Transverse colon (tissue), 4 donors: ENCODE results near the gene UCK2. TPM values are rescaled to one million over a fixed set of nuclear protein-coding genes. Genes with fewer than 3 reads are reported as not detected.
"Not testable (repeated sequence)": the region's sequence is repeated elsewhere in the genome, so short reads cannot be mapped to it uniquely, and the experiment has no call there.

Experiments
- DNase-seq: peaks from one replicate; pipeline ENCODE4 v3.0.0-alpha.2; 2019
- H3K27ac ChIP-seq, 4 donors: fragments of 200-600 bp; sonication (generic); 2 replicates each; pipeline ENCODE4 v1.5.1; 2016 to 2018; ENCODE audit warnings: inconsistent platforms in 4 of 4
- H3K27me3 ChIP-seq: fragments of 200-600 bp; sonication (generic); 2 replicates; pipeline ENCODE4 v1.5.1; 2017; ENCODE audit warnings: inconsistent platforms
- H3K36me3 ChIP-seq, 4 donors: fragments of 200-600 bp; sonication (generic); 2 replicates each; pipeline ENCODE4 v1.5.1; 2017 to 2019; ENCODE audit warnings: inconsistent platforms in 4 of 4
- H3K4me1 ChIP-seq, 4 donors: fragments of 200-600 bp; sonication (generic); 2 replicates each; pipeline ENCODE4 v1.5.1; 2017 to 2020; ENCODE audit warnings: inconsistent platforms in 4 of 4
- H3K4me3 ChIP-seq, 4 donors: fragments of 200-600 bp; sonication (generic); 1 replicate in 1 of 4; 2 replicates in 3 of 4; pipeline versions ENCODE4 v1.5.1 to v1.6.1; 2017 to 2019; ENCODE audit warnings: inconsistent platforms in 4 of 4
- H3K9me3 ChIP-seq, 2 donors: fragments of 200-600 bp; sonication (generic); 2 replicates each; pipeline ENCODE4 v1.5.1; 2017 to 2019; ENCODE audit warnings: inconsistent platforms in 2 of 2
- EP300 ChIP-seq: sonication (generic); formaldehyde crosslinking; IDR thresholded peaks from one replicate; pipeline ENCODE4 v1.6.1; 2017; ENCODE audit warnings: antibody characterized with exemption, low read depth
- POLR2A ChIP-seq: fragments of 450-650 bp; IDR thresholded peaks from one replicate; pipeline ENCODE4 v1.6.1; 2016; ENCODE audit warnings: antibody characterized with exemption, mild to moderate bottlenecking, moderate library complexity
- POLR2AphosphoS5 ChIP-seq, 3 donors: sonication (generic); formaldehyde crosslinking; IDR thresholded peaks; one replicate each; pipeline ENCODE4 v1.6.1; 2016; ENCODE audit warnings: antibody characterized with exemption in 3 of 3
- WGBS, 2 donors: methylation state at CpG; one replicate each; pipeline ENCODE4 v1.1.5; 2018; ENCODE audit warnings: low coverage in 1 of 2; 5-methylcytosine and 5-hydroxymethylcytosine counted together
- in situ Hi-C, 4 donors: fragments of 200-750 bp; cut with MboI; loops; one replicate each; pipeline versions ENCODE4 v1.15.0 to v1.15.1; 2017; ENCODE audit warnings: low sequenced_read_pairs in 3 of 4, low pct_ligation_motif_present in 1 of 4, low pct_unique_long_range_greater_than_20kb in 1 of 4
- intact Hi-C: fragments of 100-400 bp; cut with DNase I; formaldehyde crosslinking; loops from one replicate; pipeline ENCODE4 v1.15.1; 2023; ENCODE audit warnings: low total_unique reads
- total RNA-seq, 4 donors: library from RNA; depleted of rRNA; stranded (reverse); fragments of >200 nt; gene quantifications; one replicate each; pipeline ENCODE4 v1.1.0, GENCODE V29; 2016
- TF ChIP-seq, protein P1 (sequence below), 5 experiments: fragments of 200-600 bp in 3 of 5; fragments of 450-650 bp in 2 of 5; sonication (generic) in 3 of 5; IDR thresholded peaks; 1 replicate in 2 of 5; 2 replicates in 3 of 5; pipeline ENCODE4 v1.5.1; 2016 to 2017; ENCODE audit warnings: antibody characterized with exemption in 5 of 5, inconsistent platforms in 3 of 5, mild to moderate bottlenecking in 2 of 5, moderate library complexity in 1 of 5

Gene UCK2
- 10 to 100 TPM; 18.9 to 96.5 (median 69.7) TPM for total RNA-seq

DNA sequence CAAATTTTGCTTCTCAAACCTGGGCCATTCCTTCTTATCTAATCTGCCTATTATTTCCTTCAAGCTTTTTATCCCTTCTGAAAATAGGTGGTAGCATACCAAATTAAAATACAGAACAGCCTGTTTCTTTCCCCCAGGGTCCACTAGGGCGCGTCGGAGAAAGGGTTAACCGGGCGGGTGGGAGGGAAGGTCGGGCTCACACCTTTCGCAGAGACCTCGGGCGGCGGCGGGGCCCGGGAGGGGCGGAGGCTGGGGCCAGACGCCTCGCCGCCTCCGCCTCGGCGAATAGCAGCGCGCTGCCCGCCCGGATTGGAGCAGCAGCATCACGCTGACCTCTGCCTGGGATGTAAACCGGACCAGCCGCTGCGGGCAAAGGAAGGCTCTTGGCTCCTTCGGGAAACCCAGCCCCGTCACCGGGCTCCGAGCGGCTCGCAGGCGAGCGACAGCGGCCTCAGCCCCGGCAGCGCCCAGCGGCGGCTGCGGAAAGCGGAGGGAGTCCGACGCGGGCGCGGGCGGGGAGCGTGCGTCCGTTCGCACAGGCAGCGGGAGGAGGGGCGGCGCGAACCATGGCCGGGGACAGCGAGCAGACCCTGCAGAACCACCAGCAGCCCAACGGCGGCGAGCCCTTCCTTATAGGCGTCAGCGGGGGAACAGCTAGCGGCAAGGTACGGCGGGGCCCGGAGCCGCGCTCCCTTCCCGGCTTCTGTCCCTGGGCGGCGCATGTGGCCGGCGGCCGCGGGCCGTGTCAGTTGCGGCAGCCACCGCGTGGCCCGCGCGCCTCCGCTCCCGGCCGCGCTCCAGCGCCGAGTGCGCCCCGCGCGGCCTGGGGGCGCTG, at the start of gene UCK2:
Gene UCK2 (plus strand): TSS at position 347 of the 835 bp plus-strand sequence. CDS start 220 bp downstream, at position 567.
- peak; percentile 87 for DNase-seq
- Histone ChIP-seq H3K27ac (peak within 1 kb of the TSS; percentile 92 to 97 (median 96)), H3K4me1 (peaks cover 6 to 18% (median 14%) of the 10 kb centered on the region in 4 donors), H3K27me3 (no peaks in the 10 kb centered on the region), H3K9me3 (no peaks in the 10 kb centered on the region), H3K4me3 (peak within 1 kb of the TSS; percentile 64 to 94 (median 84)), H3K36me3 (no peaks in the 10 kb centered on the region)
- WGBS, 2 donors: 0% methylated on average over 5 to 48 of the region's 94 CpGs
- intact Hi-C loops (loop anchor here (10.0 kb wide), 1 partner anchor 87 kb away; no protein-coding TSS in a partner anchor), in situ Hi-C loops (no loop called here)
- TF ChIP-seq POLR2A (peak; percentile 68), EP300 (no peak), POLR2AphosphoS5 (IDR thresholded peaks at IDR 0.05) (peak; percentile 70 to 79 (median 73))
- TF ChIP-seq, protein P1, sequence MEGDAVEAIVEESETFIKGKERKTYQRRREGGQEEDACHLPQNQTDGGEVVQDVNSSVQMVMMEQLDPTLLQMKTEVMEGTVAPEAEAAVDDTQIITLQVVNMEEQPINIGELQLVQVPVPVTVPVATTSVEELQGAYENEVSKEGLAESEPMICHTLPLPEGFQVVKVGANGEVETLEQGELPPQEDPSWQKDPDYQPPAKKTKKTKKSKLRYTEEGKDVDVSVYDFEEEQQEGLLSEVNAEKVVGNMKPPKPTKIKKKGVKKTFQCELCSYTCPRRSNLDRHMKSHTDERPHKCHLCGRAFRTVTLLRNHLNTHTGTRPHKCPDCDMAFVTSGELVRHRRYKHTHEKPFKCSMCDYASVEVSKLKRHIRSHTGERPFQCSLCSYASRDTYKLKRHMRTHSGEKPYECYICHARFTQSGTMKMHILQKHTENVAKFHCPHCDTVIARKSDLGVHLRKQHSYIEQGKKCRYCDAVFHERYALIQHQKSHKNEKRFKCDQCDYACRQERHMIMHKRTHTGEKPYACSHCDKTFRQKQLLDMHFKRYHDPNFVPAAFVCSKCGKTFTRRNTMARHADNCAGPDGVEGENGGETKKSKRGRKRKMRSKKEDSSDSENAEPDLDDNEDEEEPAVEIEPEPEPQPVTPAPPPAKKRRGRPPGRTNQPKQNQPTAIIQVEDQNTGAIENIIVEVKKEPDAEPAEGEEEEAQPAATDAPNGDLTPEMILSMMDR (IDR thresholded peaks at IDR 0.05): peak in 2 of 5 experiments; percentile 9 to 32

DNA sequence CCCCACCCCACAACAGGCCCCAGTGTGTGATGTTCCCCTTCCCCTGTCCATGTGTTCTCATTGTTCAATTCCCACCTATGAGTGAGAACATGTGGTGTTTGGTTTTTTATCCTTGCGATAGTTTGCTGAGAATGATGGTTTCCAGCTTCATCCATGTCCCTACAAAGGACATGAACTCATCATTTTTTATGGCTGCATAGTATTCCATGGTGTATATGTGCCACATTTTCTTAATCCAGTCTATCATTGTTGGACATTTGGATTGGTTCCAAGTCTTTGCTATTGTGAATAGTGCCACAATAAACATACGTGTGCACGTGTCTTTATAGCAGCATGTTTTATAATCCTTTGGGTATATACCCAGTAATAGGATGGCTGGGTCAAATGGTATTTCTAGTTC, 49.2 kb upstream of the UCK2 start:
- H3K27me3 ChIP-seq, H3K36me3 ChIP-seq, H3K4me1 ChIP-seq, in situ Hi-C loops, H3K9me3 ChIP-seq, H3K4me3 ChIP-seq, H3K27ac ChIP-seq, intact Hi-C loops, DNase-seq: not testable (repeated sequence)
- WGBS, 2 donors: 29% methylated on average over 2 of the region's 3 CpGs; no CpG with 5 or more reads in 1 of the 2 donors

DNA sequence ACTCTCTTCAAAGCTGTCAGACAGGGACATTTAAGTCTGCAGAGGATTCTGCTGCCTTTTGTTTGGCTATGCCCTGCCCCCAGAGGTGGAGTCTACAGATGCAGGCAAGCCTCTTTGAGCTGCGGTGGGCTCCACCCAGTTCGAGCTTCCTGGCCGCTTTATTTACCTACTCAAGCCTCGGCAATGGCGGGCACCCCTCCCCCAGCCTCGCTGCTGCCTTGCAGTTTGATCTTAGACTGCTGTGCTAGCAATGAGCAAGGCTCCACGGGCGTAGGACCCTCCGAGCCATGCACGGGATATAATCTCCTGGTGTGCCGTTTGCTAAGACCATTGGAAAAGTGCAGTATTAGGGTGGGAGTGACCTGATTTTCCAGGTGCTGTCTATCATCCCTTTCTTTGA, 43.9 kb upstream of the UCK2 start:
- H3K27ac ChIP-seq, DNase-seq, H3K36me3 ChIP-seq, intact Hi-C loops, H3K9me3 ChIP-seq, H3K27me3 ChIP-seq, H3K4me1 ChIP-seq, in situ Hi-C loops, H3K4me3 ChIP-seq: not testable (repeated sequence)
- 92% methylated on average over 11 of the region's 11 CpGs; no CpG with 5 or more reads in 1 of the 2 donors for WGBS, 2 donors

DNA sequence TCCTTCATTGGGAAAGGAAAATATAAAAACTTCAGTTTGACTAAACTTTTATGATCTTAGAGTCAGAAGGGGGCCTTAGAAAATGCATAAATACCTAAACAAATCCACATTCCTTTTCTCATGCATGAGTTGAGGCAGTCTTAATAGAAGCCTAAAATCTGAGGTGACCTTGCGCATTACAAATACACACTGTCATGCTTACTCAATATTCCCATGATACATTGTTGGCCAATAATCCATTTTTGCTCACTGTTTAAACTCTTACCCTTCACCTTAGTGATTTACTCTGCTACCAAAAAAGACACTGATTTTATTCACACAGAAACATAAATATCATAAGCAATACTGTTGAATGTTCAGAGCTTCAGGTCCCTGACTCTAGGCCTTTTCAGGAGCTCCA, 39.7 kb upstream of the UCK2 start:
- DNase-seq: no peak
- H3K36me3 ChIP-seq: no peaks in the 10 kb centered on the region
- WGBS, 2 donors: 97 to 100% methylated on average over 1 of the region's 1 CpG
- in situ Hi-C loops (no loop called here), intact Hi-C loops (no loop called here)
- H3K9me3 ChIP-seq: no peaks in the 10 kb centered on the region
- no peak overlapping the region for H3K4me3 ChIP-seq
- H3K27ac ChIP-seq: no peak overlapping the region
- peaks cover 3% of the 10 kb centered on the region for H3K27me3 ChIP-seq
- TF ChIP-seq POLR2A (no peak), EP300 (no peak)
- TF ChIP-seq, protein P1 (IDR thresholded peaks at IDR 0.05): no peak
- no peaks in the 10 kb centered on the region for H3K4me1 ChIP-seq

DNA sequence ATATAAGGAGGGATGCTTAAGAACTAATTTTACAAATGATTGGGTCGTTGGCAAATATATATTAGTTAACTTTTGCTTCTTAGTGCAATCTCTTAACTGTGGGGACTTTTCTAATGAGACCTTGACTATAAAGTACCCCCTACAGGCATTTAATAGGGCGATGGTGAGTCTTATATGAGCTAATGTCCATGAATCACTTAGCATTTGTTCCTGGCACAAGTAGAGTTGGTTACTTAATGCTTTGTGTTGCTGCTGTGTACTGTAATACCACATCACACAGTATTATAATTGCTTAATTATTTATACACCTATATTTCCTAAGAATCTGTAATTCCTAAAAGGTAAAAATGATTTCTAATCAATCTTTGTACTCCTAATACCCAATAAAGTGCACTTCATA, 33.5 kb upstream of the UCK2 start:
- Histone ChIP-seq H3K27me3 (peaks cover 8% of the 10 kb centered on the region), H3K9me3 (peaks cover 0 to 2% of the 10 kb centered on the region in 2 donors), H3K36me3 (no peaks in the 10 kb centered on the region), H3K4me1 (no peaks in the 10 kb centered on the region), H3K27ac (no peak overlapping the region), H3K4me3 (no peak overlapping the region)
- in situ Hi-C loops (no loop called here), intact Hi-C loops (no loop called here)
- 64 to 81% methylated on average over 2 of the region's 2 CpGs for WGBS, 2 donors
- no peak for DNase-seq
- TF ChIP-seq EP300: no peak
- no peak for TF ChIP-seq POLR2A
- TF ChIP-seq POLR2AphosphoS5 (IDR thresholded peaks at IDR 0.05): no peak
- TF ChIP-seq, protein P1 (IDR thresholded peaks at IDR 0.05): no peak
